GM21717 (cell line): ENCODE measurements around the gene IFNK.

Experiments used
- ATAC-seq: cut with Tn5 transposase; IDR thresholded peaks from one replicate; pipeline ENCODE4 v1.9.1; 2021; ENCODE audit warnings: mild to moderate bottlenecking, moderate library complexity; ENCODE audit not compliant: unreplicated experiment

IFNK gene

DNA sequence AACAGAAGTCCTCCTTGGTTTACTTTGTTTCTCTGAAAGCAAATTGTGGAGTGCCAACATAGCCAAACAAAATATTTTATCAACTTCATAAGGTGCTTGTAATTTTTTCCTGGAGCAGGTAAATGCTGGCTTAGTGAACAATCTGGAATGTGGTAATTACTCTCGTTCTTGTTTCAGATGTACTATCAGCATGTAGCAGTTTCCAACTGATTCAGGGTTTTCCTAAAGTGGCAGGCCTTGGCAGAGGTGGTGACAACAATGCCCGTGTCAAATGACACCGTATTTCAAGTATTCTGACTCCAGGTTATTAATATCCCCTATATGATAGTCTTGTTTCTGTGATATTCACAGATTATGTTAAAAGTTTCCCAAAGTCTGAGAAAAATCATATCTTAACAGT lies 48.0 kb downstream of the IFNK start:
- ATAC-seq, result no peak

DNA sequence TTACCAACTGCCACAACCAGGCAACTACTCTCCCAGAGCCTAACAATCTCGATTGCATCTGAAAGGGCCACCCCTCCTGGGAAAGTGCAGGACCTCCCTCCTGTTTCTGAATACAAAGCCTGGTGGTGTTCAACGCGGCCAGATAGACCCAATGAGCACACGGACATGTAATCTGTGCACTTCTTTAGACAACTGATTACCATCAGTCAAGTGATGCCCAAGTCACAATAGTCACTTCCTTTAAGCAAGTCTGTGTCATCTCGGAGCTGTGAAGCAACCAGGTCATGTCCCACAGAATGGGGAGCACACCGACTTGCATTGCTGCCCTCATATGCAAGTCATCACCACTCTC lies 48.5 kb downstream of the IFNK start:
- ATAC-seq, result peak; percentile 38

DNA sequence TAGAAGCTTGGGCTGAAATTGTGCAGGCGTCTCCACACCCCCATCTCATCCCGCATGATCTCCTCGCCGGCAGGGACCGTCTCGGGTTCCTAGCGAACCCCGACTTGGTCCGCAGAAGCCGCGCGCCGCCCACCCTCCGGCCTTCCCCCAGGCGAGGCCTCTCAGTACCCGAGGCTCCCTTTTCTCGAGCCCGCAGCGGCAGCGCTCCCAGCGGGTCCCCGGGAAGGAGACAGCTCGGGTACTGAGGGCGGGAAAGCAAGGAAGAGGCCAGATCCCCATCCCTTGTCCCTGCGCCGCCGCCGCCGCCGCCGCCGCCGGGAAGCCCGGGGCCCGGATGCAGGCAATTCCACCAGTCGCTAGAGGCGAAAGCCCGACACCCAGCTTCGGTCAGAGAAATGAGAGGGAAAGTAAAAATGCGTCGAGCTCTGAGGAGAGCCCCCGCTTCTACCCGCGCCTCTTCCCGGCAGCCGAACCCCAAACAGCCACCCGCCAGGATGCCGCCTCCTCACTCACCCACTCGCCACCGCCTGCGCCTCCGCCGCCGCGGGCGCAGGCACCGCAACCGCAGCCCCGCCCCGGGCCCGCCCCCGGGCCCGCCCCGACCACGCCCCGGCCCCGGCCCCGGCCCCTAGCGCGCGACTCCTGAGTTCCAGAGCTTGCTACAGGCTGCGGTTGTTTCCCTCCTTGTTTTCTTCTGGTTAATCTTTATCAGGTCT lies 49.0 kb downstream of the IFNK start, which contains the start of gene C9orf72:
TSS of gene C9orf72 (minus strand) at position 564 of the 716 bp plus-strand sequence. CDS start 6,361 bp downstream, outside the sequence.
- peak; percentile 53 for ATAC-seq

DNA sequence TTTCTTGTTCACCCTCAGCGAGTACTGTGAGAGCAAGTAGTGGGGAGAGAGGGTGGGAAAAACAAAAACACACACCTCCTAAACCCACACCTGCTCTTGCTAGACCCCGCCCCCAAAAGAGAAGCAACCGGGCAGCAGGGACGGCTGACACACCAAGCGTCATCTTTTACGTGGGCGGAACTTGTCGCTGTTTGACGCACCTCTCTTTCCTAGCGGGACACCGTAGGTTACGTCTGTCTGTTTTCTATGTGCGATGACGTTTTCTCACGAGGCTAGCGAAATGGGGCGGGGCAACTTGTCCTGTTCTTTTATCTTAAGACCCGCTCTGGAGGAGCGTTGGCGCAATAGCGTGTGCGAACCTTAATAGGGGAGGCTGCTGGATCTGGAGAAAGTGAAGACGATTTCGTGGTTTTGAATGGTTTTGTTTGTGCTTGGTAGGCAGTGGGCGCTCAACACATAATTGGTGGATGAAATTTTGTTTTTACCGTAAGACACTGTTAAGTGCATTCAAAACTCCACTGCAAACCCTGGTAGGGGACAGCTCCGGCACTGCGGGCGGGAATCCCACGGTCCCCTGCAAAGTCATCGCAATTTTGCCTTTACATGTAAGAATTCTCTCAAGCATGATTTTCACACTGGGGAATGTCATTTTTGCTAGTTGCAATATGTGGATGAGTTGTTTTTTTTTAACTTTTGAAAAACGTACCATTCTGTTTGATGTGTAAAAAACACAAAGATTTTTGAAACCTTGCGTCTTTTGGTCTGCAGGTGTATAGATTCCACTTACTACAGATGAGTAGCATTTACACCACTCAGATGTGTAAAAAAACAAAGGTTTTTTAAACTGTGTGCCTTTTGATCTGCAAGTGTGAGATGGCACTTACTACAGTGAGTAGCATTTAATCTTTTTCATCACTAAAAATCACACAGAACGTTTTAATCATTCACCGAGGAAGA lies 49.8 kb downstream of the IFNK start:
- peak; percentile 87 for ATAC-seq
